HEK293 (cell line): ENCODE measurements around the gene WDR64.
A peak's percentile ranks its signal among the peaks of the same experiment; 100 is the strongest.

Source experiments
- CTCF ChIA-PET: fragments of 350-600 bp; formaldehyde crosslinking; extraction: SDS; loops from one replicate; lab custom pipeline; 2021; ENCODE audit warnings: antibody characterized with exemption; lab: Yijun Ruan, JAX
- POLR2A ChIA-PET: fragments of 300-600 bp; formaldehyde crosslinking; extraction: SDS; loops from one replicate; lab custom pipeline; 2020; ENCODE audit warnings: antibody characterized with exemption, inconsistent platforms; lab: Yijun Ruan, JAX
- H3K27ac ChIP-seq: fragments of 200-500 bp; sonication (Bioruptor generic); 2 replicates; pipeline ENCODE4 v1.5.1; 2014; ENCODE audit warnings: low read depth, low read length, control low read depth, inconsistent platforms; ENCODE audit errors: extremely low read depth
- H3K36me3 ChIP-seq, 2 experiments: fragments of 200-500 bp in 1 of 2; sonication (Bioruptor generic) in 1 of 2; 1 replicate in 1 of 2; 2 replicates in 1 of 2; pipeline ENCODE4 v1.5.1; 2014 to 2017; ENCODE audit warnings: inconsistent platforms in 2 of 2, low read length in 2 of 2; ENCODE audit not compliant: control insufficient read depth in 2 of 2, insufficient read depth in 1 of 2
- H3K4me1 ChIP-seq: fragments of 200-500 bp; sonication (Bioruptor generic); 2 replicates; pipeline ENCODE4 v1.5.1; 2014; ENCODE audit warnings: mild to moderate bottlenecking, low read length, inconsistent platforms; ENCODE audit not compliant: control insufficient read depth, insufficient read depth
- H3K4me3 ChIP-seq: 2 replicates; pipeline ENCODE4 v1.5.1; 2011; ENCODE audit warnings: low read depth, mild to moderate bottlenecking, control low read depth, low read length, moderate library complexity
- H3K9me3 ChIP-seq: fragments of 200-500 bp; sonication (Bioruptor generic); 2 replicates; pipeline ENCODE4 v1.5.1; 2014; ENCODE audit warnings: low read depth, low read length, inconsistent platforms; ENCODE audit not compliant: control insufficient read depth, insufficient read depth
- CTCF ChIP-seq: fragments of 450-650 bp; formaldehyde crosslinking; IDR thresholded peaks from 2 replicates; pipeline ENCODE4 v1.5.1; 2016; ENCODE audit warnings: missing biosample characterization, missing genetic modification characterization
- FEZF1 ChIP-seq: fragments of 450-650 bp; formaldehyde crosslinking; IDR thresholded peaks from 2 replicates; pipeline ENCODE4 v1.5.1; 2016; ENCODE audit warnings: missing biosample characterization, missing genetic modification characterization
- HOXC10 ChIP-seq: sonication (generic); formaldehyde crosslinking; IDR thresholded peaks from 2 replicates; pipeline ENCODE4 v1.8.1; 2023; ENCODE audit warnings: mild to moderate bottlenecking, missing genetic modification reagents
- PRDM10 ChIP-seq: fragments of 450-650 bp; formaldehyde crosslinking; IDR thresholded peaks from 2 replicates; pipeline ENCODE4 v1.5.1; 2016; ENCODE audit warnings: missing biosample characterization, missing genetic modification characterization
- PRDM6 ChIP-seq: fragments of 450-650 bp; formaldehyde crosslinking; IDR thresholded peaks from 2 replicates; pipeline ENCODE4 v1.5.1; 2017; ENCODE audit warnings: missing biosample characterization, missing genetic modification characterization
- SCRT1 ChIP-seq: fragments of 450-650 bp; formaldehyde crosslinking; IDR thresholded peaks from 2 replicates; pipeline ENCODE4 v1.5.1; 2016; ENCODE audit warnings: missing biosample characterization, missing genetic modification characterization, borderline replicate concordance
- SCRT2 ChIP-seq: fragments of 450-650 bp; formaldehyde crosslinking; IDR thresholded peaks from 2 replicates; pipeline ENCODE4 v1.5.1; 2016; ENCODE audit warnings: missing biosample characterization, missing genetic modification characterization
- SP7 ChIP-seq: fragments of 450-650 bp; formaldehyde crosslinking; IDR thresholded peaks from 2 replicates; pipeline ENCODE4 v1.5.1; 2016; ENCODE audit warnings: missing biosample characterization, missing genetic modification characterization
- ZBTB26 ChIP-seq: fragments of 450-650 bp; formaldehyde crosslinking; optimal IDR thresholded peaks from 2 replicates; pipeline ENCODE3; 2016; ENCODE audit warnings: missing biosample characterization, mild to moderate bottlenecking, missing genetic modification characterization
- ZNF114 ChIP-seq: fragments of 450-650 bp; formaldehyde crosslinking; IDR thresholded peaks from 2 replicates; pipeline ENCODE4 v1.5.0; 2017; ENCODE audit warnings: missing biosample characterization, missing genetic modification characterization
- ZNF362 ChIP-seq: fragments of 450-650 bp; formaldehyde crosslinking; IDR thresholded peaks from 2 replicates; pipeline ENCODE4 v1.5.1; 2016; ENCODE audit warnings: missing biosample characterization, missing genetic modification characterization
- ZNF664 ChIP-seq: fragments of 450-650 bp; formaldehyde crosslinking; IDR thresholded peaks from 2 replicates; pipeline ENCODE4 v1.5.1; 2016; ENCODE audit warnings: missing biosample characterization, missing genetic modification characterization
- ZNF707 ChIP-seq: fragments of 450-650 bp; formaldehyde crosslinking; IDR thresholded peaks from 2 replicates; pipeline ENCODE4 v1.5.1; 2016; ENCODE audit warnings: missing biosample characterization, missing genetic modification characterization
- ZNF76 ChIP-seq: fragments of 450-650 bp; formaldehyde crosslinking; IDR thresholded peaks from 2 replicates; pipeline ENCODE4; 2016; ENCODE audit warnings: low read depth, missing biosample characterization, missing genetic modification characterization, borderline replicate concordance
- ZSCAN5A ChIP-seq: fragments of 450-650 bp; formaldehyde crosslinking; IDR thresholded peaks from 2 replicates; pipeline ENCODE4 v1.5.1; 2016; ENCODE audit warnings: missing biosample characterization, missing genetic modification characterization

Gene WDR64

GRCh38 chr1:241736387-241736786, 84.3 kb downstream of the WDR64 start:
- ChIA-PET CTCF (no interaction called here), POLR2A (no interaction called here)
- Histone ChIP-seq H3K36me3 (no peaks in the 10 kb centered on the region), H3K4me1 (no peaks in the 10 kb centered on the region), H3K27ac (no peak overlapping the region), H3K9me3 (no peaks in the 10 kb centered on the region), H3K4me3 (no peak overlapping the region)
- TF ChIP-seq ZNF664 = 0 out of 2 replicates have a peak, but pooled peaks have one; percentile 12
- TF ChIP-seq HOXC10 (CRISPR knock-in tag) = no peak
- no peak for TF ChIP-seq SP7 (tag by site-specific recombination)
- peak; percentile 15; the same call in 1 of the 2 replicates for TF ChIP-seq CTCF (tag by site-specific recombination)

GRCh38 chr1:241738284-241739078, 86.4 kb downstream of the WDR64 start:
- CTCF ChIA-PET = interaction anchor here (0.6 kb wide), 1 partner anchor 13 kb away, joined by 3 read pairs; no protein-coding TSS in a partner anchor
- H3K4me1 ChIP-seq = no peaks in the 10 kb centered on the region
- H3K4me3 ChIP-seq = no peak overlapping the region
- no peak overlapping the region for H3K27ac ChIP-seq
- POLR2A ChIA-PET = no interaction called here
- TF ChIP-seq FEZF1 (tag by site-specific recombination) (no peak), ZNF362 (tag by site-specific recombination) (no peak), ZNF114 (tag by site-specific recombination) (no peak), ZNF707 (no peak), PRDM6 (tag by site-specific recombination) (0 out of 2 replicates have a peak, but pooled peaks have one; percentile 31), PRDM10 (tag by site-specific recombination) (no peak), ZSCAN5A (tag by site-specific recombination) (no peak), ZNF76 (no peak), ZBTB26 (tag by site-specific recombination) (no peak), SCRT2 (tag by site-specific recombination) (peak; percentile 60), SCRT1 (tag by site-specific recombination) (peak; percentile 54; the same call in 1 of the 2 replicates)
- TF ChIP-seq, all 188 proteins: peak for 3
- no peaks in the 10 kb centered on the region for H3K36me3 ChIP-seq
- no peaks in the 10 kb centered on the region for H3K9me3 ChIP-seq
